OCI-LY7 (cell line): Measurements from ENCODE around the gene FBN1. TPM values are rescaled to one million over a fixed set of nuclear protein-coding genes. Genes with fewer than 3 reads are reported as not detected.

ENCODE experiments used
- BruUV-seq: library from RNA; stranded (reverse); fragments of 400-500 nt; replicated peaks from 2 replicates; lab custom pipeline; 2021; lab: Mats Ljungman, UMichigan
- CTCF ChIA-PET: fragments of 300-600 bp; sonication (Branson Sonifier 250); formaldehyde crosslinking; loops from one replicate; lab custom pipeline; 2022; ENCODE audit warnings: antibody characterized with exemption; ENCODE audit not compliant: unreplicated experiment; lab: Charles Lee
- POLR2A ChIA-PET: fragments of 300-600 bp; sonication (Branson Sonifier 250); formaldehyde crosslinking; loops from one replicate; lab custom pipeline; 2022; ENCODE audit warnings: antibody characterized with exemption; lab: Charles Lee
- DNase-seq: peaks from one replicate; pipeline ENCODE4 v3.0.0-alpha.2; 2015; ENCODE audit warnings: low spot score
- H2AFZ ChIP-seq: fragments of 200-600 bp; sonication (generic), shearing (Covaris generic); 2 replicates; pipeline ENCODE4 v1.6.1; 2014; ENCODE audit warnings: mild to moderate bottlenecking, antibody characterized with exemption, low read length, moderate library complexity
- H3K27ac ChIP-seq: fragments of 200-600 bp; sonication (generic); 2 replicates; pipeline ENCODE4 v1.5.1; 2014; ENCODE audit warnings: mixed run types, low read depth, mild to moderate bottlenecking, moderate library complexity, low read length, inconsistent platforms; ENCODE audit not compliant: poor library complexity, severe bottlenecking
- H3K36me3 ChIP-seq: fragments of 200-600 bp; sonication (generic); 2 replicates; pipeline ENCODE4 v1.6.1; 2014; ENCODE audit warnings: mild to moderate bottlenecking, antibody characterized with exemption, low read length, moderate library complexity, mixed read lengths; ENCODE audit not compliant: insufficient read depth
- H3K4me1 ChIP-seq: fragments of 200-600 bp; sonication (generic); 2 replicates; pipeline ENCODE4 v1.5.1; 2014; ENCODE audit warnings: mild to moderate bottlenecking, low read length; ENCODE audit not compliant: insufficient read depth, poor library complexity, severe bottlenecking
- H3K4me2 ChIP-seq: fragments of 200-600 bp; sonication (generic); 2 replicates; pipeline ENCODE4 v1.6.1; 2014; ENCODE audit warnings: mild to moderate bottlenecking, low read length
- H3K4me3 ChIP-seq: fragments of 200-600 bp; sonication (generic); 2 replicates; pipeline ENCODE4 v1.5.1; 2014; ENCODE audit warnings: mild to moderate bottlenecking, low read depth, low read length; ENCODE audit not compliant: poor library complexity, severe bottlenecking
- H3K79me2 ChIP-seq: fragments of 200-600 bp; sonication (generic); 2 replicates; pipeline ENCODE4 v1.6.1; 2016; ENCODE audit warnings: low read depth, mild to moderate bottlenecking, low read length, moderate library complexity, mixed read lengths; ENCODE audit not compliant: insufficient read depth
- H3K9me2 ChIP-seq: fragments of 200-600 bp; sonication (generic); 2 replicates; pipeline ENCODE4 v1.6.1; 2016; ENCODE audit warnings: mild to moderate bottlenecking, low read length, mixed read lengths; ENCODE audit not compliant: insufficient read depth
- H3K9me3 ChIP-seq: fragments of 200-600 bp; sonication (generic); 2 replicates; pipeline ENCODE4 v1.6.1; 2014; ENCODE audit warnings: mild to moderate bottlenecking, mixed run types, low read length, mixed read lengths
- H4K20me1 ChIP-seq: fragments of 200-600 bp; sonication (generic); 2 replicates; pipeline ENCODE4 v1.6.1; 2014; ENCODE audit warnings: mild to moderate bottlenecking, antibody characterized with exemption, low read length, moderate library complexity, mixed read lengths; ENCODE audit not compliant: insufficient read depth
- EZH2phosphoT487 ChIP-seq: fragments of 200-600 bp; sonication (generic); IDR thresholded peaks from 2 replicates; pipeline ENCODE4 v1.6.1; 2018; ENCODE audit warnings: low read depth, borderline replicate concordance, mild to moderate bottlenecking, mixed run types, antibody characterized with exemption, low read length, moderate library complexity, mixed read lengths
- intact Hi-C: fragments of 100-400 bp; cut with micrococcal nuclease; formaldehyde crosslinking; loops from one replicate; pipeline ENCODE4 v1.10.0; 2022; ENCODE audit not compliant: unreplicated experiment
- total RNA-seq, 2 experiments: library from RNA; depleted of rRNA in 1 of 2; stranded (reverse); fragments of >200 nt in 1 of 2; shearing (Covaris generic) in 1 of 2; gene quantifications; 2 replicates each; pipeline ENCODE4 v1.2.3, GENCODE V29; 2014 to 2022
- TF ChIP-seq, protein P1 (sequence below): fragments of 200-600 bp; sonication (generic); conservative IDR thresholded peaks from 2 replicates; pipeline ENCODE4 v1.5.1; 2014; ENCODE audit warnings: mild to moderate bottlenecking, antibody characterized with exemption, low read length, moderate library complexity, mixed read lengths

The FBN1 gene
- total RNA-seq, 2 experiments from 2014 or later, result 0.68 to 1.0 TPM

DNA sequence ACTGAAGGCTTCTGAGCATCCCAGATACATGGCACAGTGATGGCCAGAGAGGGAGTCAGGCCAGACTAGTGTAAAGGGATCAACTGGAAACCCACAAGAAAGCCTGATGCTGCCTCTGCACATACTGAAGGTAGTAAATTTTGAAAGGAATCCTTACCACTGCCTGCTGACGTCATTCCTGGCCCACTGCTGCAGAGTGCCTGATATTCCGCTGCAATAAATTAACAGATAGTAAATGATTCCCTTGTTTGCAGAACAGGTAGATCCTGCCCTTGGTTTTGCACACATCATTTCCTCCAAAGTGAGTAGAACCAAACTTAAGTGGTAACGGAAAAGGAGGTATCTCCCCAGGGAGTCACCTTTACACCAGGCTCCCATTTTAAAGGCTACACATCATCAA, 146.7 kb downstream of the FBN1 start:
- Histone ChIP-seq H4K20me1 (no peaks in the 10 kb centered on the region), H3K4me3 (no peak overlapping the region), H3K36me3 (no peaks in the 10 kb centered on the region), H3K4me2 (no peak overlapping the region), H2AFZ (no peak overlapping the region), H3K79me2 (no peaks in the 10 kb centered on the region), H3K27ac (no peak overlapping the region), H3K9me2 (no peaks in the 10 kb centered on the region), H3K4me1 (no peaks in the 10 kb centered on the region), H3K9me3 (no peaks in the 10 kb centered on the region)
- intact Hi-C loops, result no loop called here
- BruUV-seq, result no TSS peak
- no peak for TF ChIP-seq EZH2phosphoT487
- DNase-seq, result no peak
- CTCF ChIA-PET, result interaction anchor here (0.6 kb wide), 1 partner anchor 12 kb away, joined by 3 read pairs; no protein-coding TSS in a partner anchor
- POLR2A ChIA-PET, result no interaction called here

DNA sequence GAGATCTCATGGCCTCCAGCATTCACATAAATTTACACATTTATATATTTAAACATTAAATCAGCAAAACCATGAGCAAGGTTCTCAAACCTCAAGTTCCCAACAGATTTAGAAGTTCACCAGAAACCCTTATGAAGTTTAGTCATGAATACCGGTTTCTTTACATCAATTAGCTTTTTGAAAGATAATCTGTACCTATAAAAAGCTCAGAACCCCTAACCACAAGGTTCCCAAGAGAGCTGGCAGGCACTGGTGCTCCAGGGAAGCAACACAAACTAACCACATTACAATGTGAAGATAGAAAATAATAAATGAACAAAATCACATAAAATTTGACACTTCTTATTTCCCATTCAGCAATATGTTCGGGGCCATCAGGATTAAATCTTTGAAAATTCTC, 150.9 kb downstream of the FBN1 start:
- no peak overlapping the region for H2AFZ ChIP-seq
- H3K27ac ChIP-seq, result no peak overlapping the region
- H3K79me2 ChIP-seq, result no peaks in the 10 kb centered on the region
- no TSS peak for BruUV-seq
- no peak for DNase-seq
- TF ChIP-seq EZH2phosphoT487, result no peak
- TF ChIP-seq, protein P1, sequence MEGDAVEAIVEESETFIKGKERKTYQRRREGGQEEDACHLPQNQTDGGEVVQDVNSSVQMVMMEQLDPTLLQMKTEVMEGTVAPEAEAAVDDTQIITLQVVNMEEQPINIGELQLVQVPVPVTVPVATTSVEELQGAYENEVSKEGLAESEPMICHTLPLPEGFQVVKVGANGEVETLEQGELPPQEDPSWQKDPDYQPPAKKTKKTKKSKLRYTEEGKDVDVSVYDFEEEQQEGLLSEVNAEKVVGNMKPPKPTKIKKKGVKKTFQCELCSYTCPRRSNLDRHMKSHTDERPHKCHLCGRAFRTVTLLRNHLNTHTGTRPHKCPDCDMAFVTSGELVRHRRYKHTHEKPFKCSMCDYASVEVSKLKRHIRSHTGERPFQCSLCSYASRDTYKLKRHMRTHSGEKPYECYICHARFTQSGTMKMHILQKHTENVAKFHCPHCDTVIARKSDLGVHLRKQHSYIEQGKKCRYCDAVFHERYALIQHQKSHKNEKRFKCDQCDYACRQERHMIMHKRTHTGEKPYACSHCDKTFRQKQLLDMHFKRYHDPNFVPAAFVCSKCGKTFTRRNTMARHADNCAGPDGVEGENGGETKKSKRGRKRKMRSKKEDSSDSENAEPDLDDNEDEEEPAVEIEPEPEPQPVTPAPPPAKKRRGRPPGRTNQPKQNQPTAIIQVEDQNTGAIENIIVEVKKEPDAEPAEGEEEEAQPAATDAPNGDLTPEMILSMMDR, result no peak
- H3K4me1 ChIP-seq, result no peaks in the 10 kb centered on the region
- CTCF ChIA-PET, result no interaction called here
- H3K4me2 ChIP-seq, result no peak overlapping the region
- intact Hi-C loops, result no loop called here
- POLR2A ChIA-PET, result no interaction called here
- H3K4me3 ChIP-seq, result no peak overlapping the region
- H3K36me3 ChIP-seq, result no peaks in the 10 kb centered on the region
- no peaks in the 10 kb centered on the region for H4K20me1 ChIP-seq
- H3K9me2 ChIP-seq, result no peaks in the 10 kb centered on the region
- H3K9me3 ChIP-seq, result no peaks in the 10 kb centered on the region

DNA sequence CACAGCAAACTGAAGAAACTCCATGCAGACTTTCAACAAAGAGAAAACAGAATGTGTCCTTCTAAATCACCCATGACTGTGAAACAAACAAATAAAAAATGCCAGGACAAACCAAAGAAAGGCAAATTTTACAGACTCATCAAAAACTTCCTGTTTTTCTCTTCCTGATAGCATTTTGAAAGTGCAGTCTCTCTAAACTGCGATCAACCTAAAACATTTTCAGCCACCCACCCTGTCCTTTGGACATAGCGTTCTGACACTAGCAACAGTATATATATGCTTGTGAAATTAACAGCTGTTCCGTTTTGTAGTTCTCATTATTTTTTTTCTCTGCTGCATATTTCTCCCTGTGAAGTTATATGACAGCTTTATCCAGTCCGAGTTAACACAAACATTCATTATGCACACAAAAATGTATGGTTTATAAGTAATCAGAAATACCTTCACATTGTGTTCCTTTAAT, 151.7 kb downstream of the FBN1 start:
- Histone ChIP-seq H3K27ac (no peak overlapping the region), H3K4me1 (no peaks in the 10 kb centered on the region), H3K4me2 (no peak overlapping the region), H4K20me1 (no peaks in the 10 kb centered on the region), H3K9me3 (no peaks in the 10 kb centered on the region), H3K79me2 (no peaks in the 10 kb centered on the region), H3K9me2 (no peaks in the 10 kb centered on the region), H3K4me3 (no peak overlapping the region), H2AFZ (no peak overlapping the region), H3K36me3 (no peaks in the 10 kb centered on the region)
- BruUV-seq, result no TSS peak
- ChIA-PET POLR2A (no interaction called here), CTCF (no interaction called here)
- DNase-seq, result no peak
- TF ChIP-seq, protein P1, result no peak
- TF ChIP-seq EZH2phosphoT487, result no peak
- intact Hi-C loops, result no loop called here
